Thoracic aorta (tissue), 2 donors: ENCODE results near the gene INPP1. TPM values are rescaled to one million over a fixed set of nuclear protein-coding genes. Genes with fewer than 3 reads are reported as not detected.
A peak's percentile ranks its signal among the peaks of the same experiment; 100 is the strongest.

Experiments
- ATAC-seq: fragments of 150-250 bp; one replicate; pipeline ENCODE4 v1.8.0; 2017; ENCODE audit warnings: low read depth; ENCODE audit not compliant: insufficient number of reproducible peaks, low FRiP score
- DNase-seq: peaks from one replicate; pipeline ENCODE4 v3.0.0-alpha.2; 2020; ENCODE audit warnings: low spot score
- H3K27ac ChIP-seq, 2 donors: fragments of 200-600 bp; sonication (generic); 1 replicate in 1 of 2; 2 replicates in 1 of 2; pipeline ENCODE4 v1.5.1; 2016; ENCODE audit warnings: mild to moderate bottlenecking in 2 of 2, moderate library complexity in 2 of 2
- H3K27me3 ChIP-seq: fragments of 200-600 bp; sonication (generic); replicated peaks from 2 replicates; pipeline ENCODE4 v1.6.0; 2016; ENCODE audit warnings: mild to moderate bottlenecking; ENCODE audit not compliant: insufficient read depth
- H3K36me3 ChIP-seq: fragments of 200-600 bp; sonication (generic); one replicate; pipeline ENCODE4 v1.5.1; 2016
- H3K4me1 ChIP-seq, 2 donors: fragments of 200-600 bp; sonication (generic); 1 replicate in 1 of 2; 2 replicates in 1 of 2; pipeline versions ENCODE4 v1.5.1 to v1.6.0; 2016; ENCODE audit warnings: low read depth in 2 of 2, mild to moderate bottlenecking in 1 of 2; ENCODE audit not compliant: control insufficient read depth in 1 of 2
- H3K4me3 ChIP-seq: fragments of 200-600 bp; sonication (generic); 2 replicates; pipeline ENCODE4 v1.5.1; 2016; ENCODE audit warnings: mild to moderate bottlenecking
- H3K9me3 ChIP-seq: fragments of 200-600 bp; sonication (generic); 2 replicates; pipeline ENCODE4 v1.5.1; 2016
- CTCF ChIP-seq: fragments of 200-600 bp; sonication (generic); IDR thresholded peaks from one replicate; pipeline ENCODE4 v1.5.1; 2019; ENCODE audit warnings: antibody characterized with exemption
- total RNA-seq, 2 donors: library from RNA; depleted of rRNA; stranded (reverse); fragments of >200 nt; gene quantifications; one replicate each; pipeline versions ENCODE4 v1.1.0 to v1.2.3, GENCODE V29; 2016

INPP1 gene
- total RNA-seq, 2 donors from 2014 or later: 13.0 to 36.6 TPM

GRCh38 chr2:190413421-190413820 lies 70.0 kb downstream of the INPP1 start:
- no peak overlapping the region for H3K27ac ChIP-seq
- DNase-seq (no peak), ATAC-seq (peak; percentile 10)
- no peaks in the 10 kb centered on the region for H3K27me3 ChIP-seq
- H3K4me1 ChIP-seq: peaks cover 0 to 13% of the 10 kb centered on the region in 2 donors
- H3K4me3 ChIP-seq: no peak overlapping the region
- no peak for TF ChIP-seq CTCF
- H3K36me3 ChIP-seq: no peaks in the 10 kb centered on the region
- no peaks in the 10 kb centered on the region for H3K9me3 ChIP-seq

GRCh38 chr2:190415251-190415650 lies 71.9 kb downstream of the INPP1 start:
- H3K36me3 ChIP-seq: no peaks in the 10 kb centered on the region
- no peak for TF ChIP-seq CTCF
- no peaks in the 10 kb centered on the region for H3K27me3 ChIP-seq
- peaks cover 0 to under 1% of the 10 kb centered on the region in 2 donors for H3K4me1 ChIP-seq
- no peaks in the 10 kb centered on the region for H3K9me3 ChIP-seq
- H3K27ac ChIP-seq: no peak overlapping the region
- no peak overlapping the region for H3K4me3 ChIP-seq
- ATAC-seq (no peak), DNase-seq (no peak)

- DNase-seq (no peak), ATAC-seq (no peak)
- no peaks in the 10 kb centered on the region for H3K4me1 ChIP-seq
- no peak for TF ChIP-seq CTCF
- no peaks in the 10 kb centered on the region for H3K27me3 ChIP-seq
- no peak overlapping the region for H3K27ac ChIP-seq
- H3K4me3 ChIP-seq: no peak overlapping the region
- H3K36me3 ChIP-seq: no peaks in the 10 kb centered on the region
- no peaks in the 10 kb centered on the region for H3K9me3 ChIP-seq
These were observed 72.7 kb downstream of the INPP1 start for GRCh38 chr2:190415794-190416775.

- H3K9me3 ChIP-seq: no peaks in the 10 kb centered on the region
- no peak for ATAC-seq
- no peaks in the 10 kb centered on the region for H3K36me3 ChIP-seq
- no peak overlapping the region for H3K27ac ChIP-seq
- no peaks in the 10 kb centered on the region for H3K27me3 ChIP-seq
- H3K4me1 ChIP-seq: no peaks in the 10 kb centered on the region
- TF ChIP-seq CTCF: no peak
- DNase-seq: no peak
- no peak overlapping the region for H3K4me3 ChIP-seq
These were observed 73.9 kb downstream of the INPP1 start for GRCh38 chr2:190417045-190417842.

GRCh38 chr2:190418727-190419126 lies 75.3 kb downstream of the INPP1 start:
- ATAC-seq (no peak), DNase-seq (no peak)
- Histone ChIP-seq H3K9me3 (no peaks in the 10 kb centered on the region), H3K4me1 (no peaks in the 10 kb centered on the region), H3K27ac (no peak overlapping the region), H3K4me3 (no peak overlapping the region), H3K27me3 (no peaks in the 10 kb centered on the region), H3K36me3 (no peaks in the 10 kb centered on the region)
- TF ChIP-seq CTCF: no peak
